GM18511 (cell line): ENCODE data around the gene RBM39.
A peak's percentile ranks its signal among the peaks of the same experiment; 100 is the strongest.
"Not testable (repeated sequence)": the region's sequence is repeated elsewhere in the genome, so short reads cannot be mapped to it uniquely, and the experiment has no call there.

Source experiments
- ATAC-seq: cut with Tn5 transposase; IDR thresholded peaks from one replicate; pipeline ENCODE4 v1.9.1; 2021; ENCODE audit warnings: mild to moderate bottlenecking, moderate library complexity; ENCODE audit not compliant: unreplicated experiment

Gene RBM39

DNA sequence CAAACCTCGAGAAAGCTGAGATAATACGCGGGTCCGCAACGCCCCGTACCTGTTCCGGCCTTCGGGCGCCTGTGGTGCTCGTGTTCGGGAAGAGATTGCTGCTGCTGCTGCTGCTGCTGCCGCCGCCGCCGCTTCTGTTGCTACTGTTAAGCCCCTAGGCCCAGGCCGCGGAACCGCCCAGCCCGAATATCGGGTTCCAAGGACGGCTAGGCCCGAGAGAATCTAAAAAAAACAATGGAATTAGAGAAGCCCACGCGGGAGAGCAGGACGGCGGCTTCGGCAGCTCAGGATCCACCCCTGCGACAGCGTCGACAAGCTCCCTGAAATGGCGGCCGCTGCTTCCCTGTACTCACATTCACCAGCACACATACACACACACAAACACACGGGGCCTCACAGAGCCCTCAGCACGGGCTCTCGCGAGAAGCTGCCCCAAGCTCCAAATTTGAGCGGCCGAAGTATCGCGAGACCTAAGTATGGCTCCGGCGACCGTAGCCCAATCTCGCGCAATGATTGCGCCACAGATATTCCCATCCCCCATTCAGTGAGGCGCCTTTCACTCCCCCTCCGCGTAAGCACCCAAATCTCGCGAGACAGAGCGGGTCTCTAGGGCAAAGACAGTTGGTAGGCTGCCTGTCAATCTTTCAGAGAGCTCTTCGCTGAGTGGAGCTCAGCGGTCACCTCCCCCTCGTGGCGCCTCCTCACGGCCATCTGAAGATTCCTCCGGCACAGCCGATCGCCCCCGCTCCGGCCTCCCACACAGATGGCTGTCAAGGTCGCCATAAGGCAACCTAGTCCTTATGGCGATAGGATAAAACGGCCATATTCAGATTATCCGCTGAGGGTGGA, at the start of gene RBM39:
TSS of gene RBM39 (minus strand) at position 369 of the 849 bp plus-strand sequence. CDS start 1,386 bp downstream, outside the sequence.
- ATAC-seq = peak; percentile 87

DNA sequence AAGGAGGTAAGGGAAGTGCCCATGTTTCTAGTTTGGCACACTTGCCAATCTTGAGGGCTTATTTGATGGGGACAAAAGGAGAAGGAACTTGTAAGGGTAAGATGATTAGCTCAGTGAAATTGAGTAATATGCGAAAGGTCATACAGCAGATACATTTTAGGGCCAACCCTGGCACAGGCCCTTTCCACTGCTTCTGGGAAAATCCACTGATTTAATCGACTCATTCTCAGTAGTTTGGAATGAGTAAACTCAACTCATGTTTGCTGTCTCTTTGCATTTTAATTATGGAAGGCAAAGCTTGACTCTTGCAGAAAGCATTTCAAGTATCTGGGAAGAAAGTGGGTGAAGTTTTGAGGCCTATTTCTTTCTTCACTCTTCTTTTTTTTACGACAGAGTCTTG, 49.8 kb upstream of the RBM39 start:
- ATAC-seq = no peak

DNA sequence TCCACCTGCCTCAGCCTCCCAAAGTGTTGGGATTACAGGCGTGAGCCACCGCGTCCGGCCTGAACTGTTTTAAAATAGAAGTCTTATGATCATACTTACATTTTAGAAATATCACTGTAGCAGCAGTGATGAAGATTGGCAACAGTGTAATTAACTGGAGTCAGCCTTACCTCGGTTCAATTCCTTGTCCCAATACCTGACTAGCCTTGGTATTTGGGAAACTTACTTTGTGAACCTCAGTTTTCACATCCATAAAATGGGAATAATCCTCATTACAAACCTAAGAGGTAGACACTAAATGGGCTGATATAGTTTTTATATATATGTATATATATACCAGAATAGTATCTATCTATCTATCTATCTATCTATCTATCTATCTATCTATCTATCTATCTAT, 49.0 kb upstream of the RBM39 start:
- no peak for ATAC-seq

DNA sequence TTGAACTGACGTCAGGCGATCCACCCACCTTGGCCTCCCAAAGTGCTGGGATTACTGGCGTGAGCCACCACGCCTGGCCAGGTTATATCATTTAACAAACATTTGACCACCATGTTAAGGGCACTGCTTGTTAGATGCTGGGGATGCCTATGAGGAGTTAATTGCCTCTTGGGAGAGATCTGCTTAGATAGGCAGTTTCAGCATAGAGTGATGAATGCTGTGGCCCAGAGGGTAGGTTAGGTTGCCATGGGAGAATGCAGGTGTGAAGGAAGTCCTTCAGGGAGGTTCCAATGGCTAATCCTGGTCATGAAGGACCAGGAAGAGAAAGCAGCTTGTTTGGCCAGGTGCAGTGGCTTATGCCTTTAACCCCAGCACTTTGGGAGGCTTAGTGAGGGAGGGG, 46.7 kb upstream of the RBM39 start:
- ATAC-seq = no peak

DNA sequence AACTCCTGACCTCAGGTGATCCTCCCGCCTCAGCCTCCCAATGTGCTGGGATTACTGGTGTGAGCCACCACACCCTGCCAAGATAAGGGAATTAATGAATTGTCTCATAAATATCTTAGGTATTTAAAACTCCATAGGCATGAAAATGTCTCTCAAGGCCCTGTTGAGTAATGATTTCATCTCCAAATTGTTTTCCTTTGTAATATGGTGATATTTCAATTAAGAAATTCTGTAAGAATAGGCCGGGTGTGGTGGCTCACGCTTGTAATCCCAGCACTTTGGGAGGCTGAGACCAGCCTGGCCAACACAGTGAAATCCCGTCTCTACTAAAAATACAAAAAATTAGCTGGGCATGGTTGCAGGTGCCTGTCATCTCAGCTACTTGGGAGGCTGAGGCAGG, 43.5 kb upstream of the RBM39 start:
- not testable (repeated sequence) for ATAC-seq

DNA sequence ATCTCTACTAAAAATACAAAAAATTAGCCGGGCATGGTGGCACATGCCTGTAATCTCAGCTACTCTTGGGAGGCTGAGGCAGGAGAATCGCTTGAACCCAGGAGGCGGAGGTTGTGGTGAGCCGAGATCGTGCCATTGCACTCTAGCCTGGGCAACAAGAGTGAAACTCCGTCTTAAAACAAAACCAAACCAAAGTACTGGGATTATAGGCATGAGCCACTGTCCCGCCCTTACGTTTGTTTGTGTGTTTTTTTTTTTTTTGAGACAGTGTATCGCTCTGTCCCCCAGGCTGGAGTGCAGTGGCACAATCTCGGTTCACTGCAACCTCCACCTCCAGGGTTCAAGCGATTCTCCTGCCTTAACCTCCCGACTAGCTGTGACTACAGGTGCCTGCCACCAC, 41.8 kb upstream of the RBM39 start:
- ATAC-seq = not testable (repeated sequence)

DNA sequence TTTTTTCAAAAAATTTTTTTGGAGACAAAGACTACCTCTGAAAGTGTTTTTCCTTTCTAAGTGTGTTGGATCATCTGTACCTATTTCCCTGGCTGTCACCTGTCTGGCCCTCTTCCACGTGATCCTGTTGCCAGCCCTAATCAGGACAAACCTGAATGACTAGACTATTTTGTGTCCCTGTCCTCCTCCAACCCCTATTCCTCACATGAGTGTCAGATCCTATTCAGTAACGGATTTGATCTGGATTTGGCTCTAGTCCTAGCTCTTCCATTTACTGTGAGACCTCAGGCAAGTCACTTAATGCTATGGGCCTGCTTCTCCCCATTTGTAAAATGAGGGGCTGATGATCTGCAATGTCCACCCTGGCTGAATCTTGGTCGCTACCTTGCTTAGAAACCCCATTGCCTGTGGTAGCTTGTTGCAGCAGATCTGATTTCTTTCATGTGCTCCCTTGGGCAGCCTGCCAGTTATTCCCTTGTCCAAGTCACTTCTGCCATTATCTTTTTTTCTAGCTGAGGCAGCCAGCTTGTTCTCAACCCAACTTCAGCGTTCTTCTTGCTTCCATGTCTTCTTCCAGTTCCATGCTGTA, 34.5 kb upstream of the RBM39 start:
- ATAC-seq = no peak

DNA sequence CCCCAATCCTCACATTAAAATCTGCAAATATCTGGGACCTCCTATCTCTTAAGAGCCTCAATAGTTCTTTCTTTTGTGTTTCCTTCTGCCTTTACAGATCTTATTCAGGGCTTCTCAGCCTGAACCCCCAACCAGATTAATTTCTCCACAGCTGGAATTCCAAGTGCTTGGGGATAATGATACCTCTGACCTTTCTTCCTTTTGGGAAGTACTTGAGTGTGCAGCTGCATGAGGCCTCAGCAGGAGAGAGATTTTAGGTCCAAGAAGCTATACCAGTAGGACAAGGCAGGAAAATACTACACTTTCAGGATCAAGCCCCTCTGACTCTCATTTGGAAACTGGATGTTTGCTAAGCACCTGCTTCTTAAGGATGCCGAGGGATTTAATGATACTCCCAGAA, 32.3 kb upstream of the RBM39 start:
- ATAC-seq = no peak

DNA sequence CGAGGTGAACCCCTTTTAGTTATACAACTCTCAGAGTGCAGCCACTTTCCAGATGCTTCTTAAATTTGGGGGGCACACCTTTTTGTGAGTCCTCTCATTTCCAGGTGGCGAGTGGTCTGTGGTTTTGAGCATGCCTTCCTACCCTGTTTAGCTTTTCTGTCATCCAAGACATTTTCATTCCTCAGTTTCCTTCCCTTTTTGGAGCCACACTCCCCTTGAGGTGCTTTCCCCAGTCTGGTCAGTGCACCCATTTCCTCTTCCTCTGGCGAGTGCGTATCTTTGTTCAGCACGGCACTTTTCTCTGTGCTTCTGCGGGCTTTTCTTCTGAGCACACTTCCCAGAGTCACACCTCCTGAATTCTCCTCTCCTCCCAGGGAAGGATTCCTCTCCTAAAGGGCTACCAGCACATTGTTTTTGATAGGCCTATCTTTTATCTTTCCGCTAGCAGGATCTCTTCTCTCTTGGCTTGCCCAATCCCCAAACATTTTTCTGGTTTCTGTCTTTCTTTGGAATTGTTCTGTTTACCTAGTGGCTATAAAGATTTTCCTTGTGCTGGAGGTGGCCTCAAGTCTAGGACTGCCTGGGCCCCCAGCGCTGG, 31.2 kb upstream of the RBM39 start:
- no peak for ATAC-seq

DNA sequence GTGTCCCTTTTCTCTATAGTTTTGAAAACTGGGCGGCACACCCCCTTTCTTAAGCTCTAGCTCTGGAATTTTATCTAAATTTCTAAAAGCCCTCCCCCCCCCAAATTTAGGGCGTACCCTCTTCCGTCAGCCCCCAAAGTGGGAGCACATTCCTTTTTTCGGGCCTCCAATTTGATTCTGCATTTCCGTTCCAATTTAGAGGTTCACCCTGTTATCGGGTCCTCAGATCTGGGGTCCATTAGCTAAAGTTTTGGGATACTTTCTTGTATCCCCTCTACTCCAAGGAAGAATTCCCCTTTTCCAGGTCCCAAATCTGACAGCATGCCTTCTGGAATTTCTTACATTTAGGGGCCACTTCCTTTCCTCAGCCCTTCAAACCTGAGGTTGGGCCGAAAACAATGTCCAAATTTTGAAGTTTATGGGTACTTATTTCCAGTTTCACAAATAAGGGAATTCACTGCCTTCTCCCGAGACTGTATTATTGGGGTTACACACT, 30.6 kb upstream of the RBM39 start:
- ATAC-seq = no peak

DNA sequence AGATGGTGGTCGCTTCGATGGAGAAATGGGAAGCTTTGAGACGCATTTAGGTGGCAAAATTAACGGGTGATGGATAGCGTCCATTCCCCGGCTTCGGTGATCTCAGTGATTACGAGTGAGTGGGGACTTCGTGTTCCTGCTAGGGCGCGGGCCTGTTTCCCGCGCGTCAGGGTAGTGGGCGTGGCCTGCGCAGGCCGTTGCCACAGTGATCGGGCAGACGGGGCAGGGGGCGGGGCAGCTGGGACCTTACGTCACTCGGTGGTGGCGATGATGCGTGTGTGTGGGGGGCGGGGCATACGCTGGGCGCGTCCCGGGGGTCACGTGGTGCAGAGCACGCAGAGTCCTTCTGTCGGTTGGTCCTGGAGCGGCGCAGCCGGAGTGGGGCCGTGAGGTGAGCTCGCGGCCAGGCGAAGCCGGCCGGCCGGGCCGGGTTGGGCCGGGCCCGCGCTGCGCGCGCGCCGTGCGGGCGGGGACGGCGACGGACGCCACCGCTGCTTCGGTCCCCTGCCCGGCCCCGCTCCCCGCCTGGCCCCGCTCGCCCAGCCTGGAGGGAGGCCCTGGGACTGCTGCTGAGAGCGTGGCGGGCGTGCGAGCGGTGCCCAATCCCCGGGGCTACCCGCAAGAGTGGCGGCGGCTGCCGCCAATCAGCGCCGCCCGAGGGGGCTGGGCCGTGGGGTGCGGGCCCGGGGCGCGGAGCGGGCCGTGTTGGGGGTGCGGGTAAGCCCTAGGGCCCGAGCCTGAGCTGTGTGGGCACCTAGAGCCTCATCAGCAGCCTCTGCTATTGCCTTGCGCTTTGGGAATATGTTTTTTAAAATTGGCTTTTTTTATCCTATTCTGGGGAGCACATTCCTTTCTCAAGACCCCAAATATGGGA, 29.9 kb upstream of the RBM39 start, which contains the start of gene PHF20:
TSS of gene PHF20 (plus strand) at position 327 of the 874 bp plus-strand sequence. CDS start 29,508 bp downstream, outside the sequence.
- ATAC-seq = peak; percentile 89

DNA sequence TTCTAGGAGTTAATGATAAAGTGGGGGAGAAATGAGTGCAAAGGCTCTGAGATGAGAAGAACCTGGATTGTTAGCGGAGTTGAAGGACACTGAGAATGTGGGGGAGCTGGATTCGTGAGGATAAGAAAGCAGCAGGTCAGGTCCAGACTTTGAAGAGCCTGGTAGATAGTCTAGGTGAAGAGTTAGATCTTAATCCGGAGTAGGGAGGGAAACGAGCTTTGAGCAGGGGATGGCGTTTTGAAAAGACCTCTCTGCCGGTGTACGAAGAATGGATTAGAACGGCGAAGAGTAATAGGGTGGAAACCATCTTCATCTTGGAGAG, 29.3 kb upstream of the RBM39 start:
- ATAC-seq = no peak

DNA sequence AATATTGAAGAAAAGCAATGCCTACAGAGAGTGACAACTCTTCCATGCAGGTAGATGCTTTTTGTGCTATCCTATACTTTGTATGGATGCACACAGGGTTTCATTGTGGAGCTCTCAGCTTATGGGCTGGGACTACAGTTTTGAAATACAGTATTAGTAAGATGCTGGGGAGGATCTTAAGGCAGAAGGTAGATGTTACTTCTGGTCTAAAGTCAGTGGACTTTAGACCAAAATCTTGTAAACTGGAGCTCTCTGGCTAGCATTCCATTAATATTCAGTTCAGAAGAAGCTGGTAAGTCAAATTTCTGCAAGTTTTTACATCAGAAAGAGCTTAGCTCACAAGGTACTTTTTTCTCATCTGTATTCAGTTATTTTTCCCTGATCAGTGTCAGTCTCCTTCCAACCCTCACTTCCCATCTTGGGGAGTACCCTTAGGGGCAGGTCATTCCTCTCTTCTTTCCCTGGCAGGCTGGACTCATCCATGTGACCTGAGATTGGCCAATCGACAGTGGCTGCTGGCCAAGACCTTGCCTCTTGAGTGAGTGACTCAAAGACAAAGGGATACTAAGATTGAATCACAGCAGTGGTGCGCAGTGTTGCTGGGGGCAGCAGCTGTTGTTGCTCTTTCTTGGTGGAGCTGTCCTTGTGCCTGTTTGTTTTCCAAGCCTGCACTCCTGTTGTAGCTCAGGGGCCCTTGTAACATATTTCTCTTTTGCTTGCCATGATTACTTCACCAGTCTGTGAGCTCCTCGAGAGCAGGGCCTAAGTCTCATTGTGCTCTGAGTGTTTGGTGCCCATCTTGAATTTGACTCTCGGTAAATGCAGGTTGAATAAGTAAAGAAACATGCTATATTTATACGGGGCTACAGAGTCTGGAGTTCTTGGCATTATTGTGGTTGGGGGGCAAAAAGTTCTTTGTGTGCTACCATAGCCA, 26.9 kb upstream of the RBM39 start:
- ATAC-seq = no peak

DNA sequence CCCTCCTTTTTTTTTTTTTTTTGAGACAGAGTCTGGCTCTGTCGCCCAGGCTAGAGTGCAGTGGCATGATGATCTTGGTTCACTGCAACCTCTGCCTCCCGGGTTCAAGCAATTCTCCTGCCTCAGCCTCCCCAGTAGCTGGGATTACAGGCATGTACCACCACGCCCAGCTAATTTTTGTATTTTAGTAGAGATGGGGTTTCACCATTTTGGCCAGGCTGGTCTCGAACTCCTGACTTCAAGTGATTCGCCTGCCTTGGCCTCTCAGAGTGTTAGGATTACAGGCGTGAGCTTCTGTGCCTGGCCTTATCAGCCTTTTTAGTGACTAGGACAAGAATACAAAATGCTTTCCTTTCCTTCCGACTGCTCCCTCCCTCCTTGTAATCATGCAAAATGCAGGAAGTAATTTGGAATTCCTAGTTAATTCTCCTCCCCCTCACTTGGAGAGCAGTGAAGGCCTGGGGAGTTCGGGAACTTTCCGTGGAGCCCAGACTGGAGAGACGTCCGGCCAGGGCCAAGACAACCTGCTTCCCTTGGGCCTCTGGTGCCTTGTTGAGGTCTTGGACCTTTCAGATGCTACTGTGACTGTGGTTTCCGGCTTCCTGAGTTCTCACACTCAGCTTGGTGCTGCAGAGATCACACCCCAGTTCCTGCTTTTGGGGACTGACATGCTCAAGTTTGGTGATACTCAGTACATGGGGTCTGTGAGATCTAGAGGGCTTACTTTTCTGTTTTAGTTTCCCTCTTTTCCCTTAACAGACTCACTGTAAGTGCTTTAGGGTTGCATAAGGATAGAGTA, 25.8 kb upstream of the RBM39 start:
- ATAC-seq = peak; percentile 52

DNA sequence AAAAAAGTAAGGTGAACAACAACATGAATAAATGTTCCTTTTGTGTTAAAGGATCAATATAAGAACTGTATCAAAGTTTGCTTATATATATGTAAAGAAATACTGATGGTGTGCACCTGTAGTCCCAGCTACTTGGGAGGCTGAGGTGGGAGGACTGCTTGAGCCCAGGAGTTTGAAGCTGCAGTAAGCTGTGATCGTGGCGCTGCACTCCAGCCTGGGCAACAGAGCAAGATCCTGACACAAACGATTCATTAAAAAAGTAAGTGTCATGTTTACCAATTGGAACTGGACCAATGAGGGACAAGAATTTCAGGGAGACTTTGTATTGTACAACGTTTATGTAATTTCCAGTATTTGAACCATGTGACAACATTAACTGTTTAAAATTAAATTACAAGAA, 24.8 kb upstream of the RBM39 start:
- ATAC-seq = no peak

DNA sequence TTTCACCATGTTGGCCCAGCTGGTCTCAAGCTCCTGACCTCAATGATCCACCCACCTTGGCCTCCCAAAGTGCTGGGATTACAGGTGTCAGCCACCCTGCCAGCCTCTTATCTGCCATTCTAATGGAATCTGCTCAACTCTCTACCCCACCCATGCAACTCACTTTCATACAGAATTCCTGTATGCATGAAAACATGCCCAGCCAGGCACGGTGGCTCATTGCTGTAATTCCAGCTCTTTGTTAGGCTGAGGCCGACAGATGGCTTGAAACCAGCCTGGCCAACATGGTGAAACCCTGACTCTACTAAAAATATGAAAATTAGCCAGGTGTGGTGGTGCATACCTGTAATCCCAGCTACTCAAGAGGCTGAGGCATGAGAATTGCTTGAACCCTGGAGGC, 22.9 kb upstream of the RBM39 start:
- ATAC-seq = not testable (repeated sequence)

DNA sequence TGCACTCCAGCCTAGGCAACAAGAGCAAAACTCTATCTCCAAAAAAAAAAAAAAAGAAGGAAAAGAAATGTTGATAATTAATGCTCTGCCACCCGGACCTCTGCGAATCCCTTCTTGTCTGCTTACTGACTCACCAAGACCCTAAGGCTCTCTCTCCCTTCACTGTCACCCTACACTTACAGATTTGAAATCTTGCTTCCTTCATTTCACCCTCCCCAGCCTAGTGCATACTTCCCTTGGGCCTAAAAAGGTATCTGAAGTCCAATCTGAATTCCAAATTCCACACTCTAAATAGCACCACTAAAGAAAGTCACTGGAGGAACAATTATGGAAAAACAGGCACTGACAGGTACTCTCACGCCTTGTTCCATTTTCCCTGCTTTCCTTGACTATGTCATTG, 20.4 kb upstream of the RBM39 start:
- ATAC-seq = no peak

DNA sequence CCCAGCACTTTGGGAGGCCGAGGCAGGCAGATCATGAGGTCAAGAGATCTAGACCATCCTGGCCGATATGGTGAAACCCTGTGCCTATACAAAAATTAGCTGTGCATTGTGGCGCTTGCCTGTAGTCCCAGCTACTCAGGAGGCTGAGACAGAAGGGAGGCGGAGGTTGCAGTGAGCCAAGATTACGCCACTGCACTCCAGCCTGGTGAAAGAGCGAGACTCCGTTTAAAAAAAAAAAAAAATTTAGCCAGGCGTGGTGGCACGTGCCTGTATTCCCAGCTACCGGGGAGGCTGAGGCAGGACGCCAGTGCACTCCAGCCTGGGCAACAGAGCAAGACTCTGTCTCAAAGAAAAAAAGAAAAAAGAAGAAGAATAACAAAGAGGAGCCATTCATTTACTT, 19.5 kb upstream of the RBM39 start:
- ATAC-seq = not testable (repeated sequence)

DNA sequence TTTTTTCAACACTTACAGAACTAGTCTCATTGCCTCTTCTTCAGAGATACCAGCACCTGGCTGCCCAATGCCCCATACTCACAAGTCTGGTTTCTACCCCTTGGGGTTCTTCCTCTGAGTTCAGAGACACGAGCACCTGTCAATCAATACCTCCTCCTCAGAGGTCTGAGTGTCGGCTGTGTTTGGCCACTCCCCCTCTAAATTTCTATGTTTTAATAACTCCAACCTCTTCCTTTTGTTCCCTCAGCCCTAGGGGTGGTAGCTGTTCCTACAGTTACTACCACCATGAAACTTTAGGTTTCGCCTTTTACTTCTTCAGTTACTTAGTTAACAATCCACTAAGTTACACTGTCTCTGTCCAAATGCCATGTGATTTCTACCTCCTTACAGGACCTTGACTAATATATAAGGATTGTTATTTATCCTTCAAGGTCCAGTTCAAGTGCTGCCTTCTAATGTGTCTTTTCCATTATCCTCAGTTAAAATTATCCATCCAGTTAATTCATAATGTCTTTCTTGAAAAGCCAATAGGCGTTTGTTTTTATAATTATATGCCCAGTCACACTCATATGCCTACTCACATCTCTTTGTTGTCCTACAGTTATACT, 15.1 kb upstream of the RBM39 start:
- no peak for ATAC-seq
